IMR-90 (cell line): Measurements from ENCODE around the gene SNX7.

ENCODE experiments used
- BHLHE40 ChIP-seq: fragments of 150-350 bp; IDR thresholded peaks from 2 replicates; pipeline ENCODE4 v1.6.1; 2016; ENCODE audit warnings: mild to moderate bottlenecking, low read depth, low read length
- CEBPB ChIP-seq: IDR thresholded peaks from 2 replicates; pipeline ENCODE4 v1.6.1; 2012; ENCODE audit warnings: low read depth, low read length, improper control_type of control experiment
- CTCF ChIP-seq: conservative IDR thresholded peaks from 2 replicates; pipeline ENCODE4 v1.5.1; 2012; ENCODE audit warnings: mild to moderate bottlenecking, low read depth, low read length, improper control_type of control experiment
- ELK1 ChIP-seq: fragments of 150-350 bp; IDR thresholded peaks from 2 replicates; pipeline ENCODE4 v1.6.1; 2016; ENCODE audit warnings: low read depth, mild to moderate bottlenecking, low read length, moderate library complexity, borderline replicate concordance
- FOS ChIP-seq: fragments of 150-350 bp; IDR thresholded peaks from 2 replicates; pipeline ENCODE4 v1.6.1; 2016; ENCODE audit warnings: low read depth, low read length
- MAFK ChIP-seq: IDR thresholded peaks from 2 replicates; pipeline ENCODE4 v1.6.1; 2012; ENCODE audit warnings: low read depth, low read length, improper control_type of control experiment
- MAZ ChIP-seq: IDR thresholded peaks from 2 replicates; pipeline ENCODE4 v1.6.1; 2012; ENCODE audit warnings: low read depth, mild to moderate bottlenecking, low read length, improper control_type of control experiment, moderate library complexity, borderline replicate concordance
- MXI1 ChIP-seq: IDR thresholded peaks from 2 replicates; pipeline ENCODE4 v1.6.1; 2012; ENCODE audit warnings: low read depth, mild to moderate bottlenecking, low read length, moderate library complexity, borderline replicate concordance
- NFE2L2 ChIP-seq: fragments of 150-350 bp; IDR thresholded peaks from 2 replicates; pipeline ENCODE4 v1.6.1; 2016; ENCODE audit warnings: low read depth, mild to moderate bottlenecking, low read length
- POLR2A ChIP-seq: IDR thresholded peaks from 2 replicates; pipeline ENCODE4 v1.6.1; 2012; ENCODE audit warnings: mild to moderate bottlenecking, low read depth, low read length
- RAD21 ChIP-seq: IDR thresholded peaks from 2 replicates; pipeline ENCODE4 v1.6.1; 2012; ENCODE audit warnings: low read length, improper control_type of control experiment
- RCOR1 ChIP-seq: IDR thresholded peaks from 2 replicates; pipeline ENCODE4 v1.6.1; 2012; ENCODE audit warnings: mild to moderate bottlenecking, low read length, improper control_type of control experiment; ENCODE audit not compliant: insufficient replicate concordance
- SMC3 ChIP-seq: fragments of 150-350 bp; IDR thresholded peaks from 2 replicates; pipeline ENCODE4 v1.6.1; 2016; ENCODE audit warnings: low read depth, mild to moderate bottlenecking, antibody characterized with exemption, low read length, moderate library complexity
- USF2 ChIP-seq: fragments of 150-350 bp; IDR thresholded peaks from 2 replicates; pipeline ENCODE4 v1.6.1; 2017; ENCODE audit warnings: mild to moderate bottlenecking, antibody characterized with exemption, low read length, low read depth

GRCh38 chr1:98723574-98723973 is 62.1 kb downstream of the SNX7 start:
- TF ChIP-seq CTCF (no peak), POLR2A (no peak), MAFK (no peak), RAD21 (no peak), MXI1 (no peak), CEBPB (no peak), RCOR1 (no peak), SMC3 (no peak), MAZ (no peak), USF2 (no peak), FOS (no peak), NFE2L2 (no peak), BHLHE40 (no peak), ELK1 (no peak)
